Kidney epithelial cell (primary cell): Measurements from ENCODE around the gene TGFBR3. TPM values are rescaled to one million over a fixed set of nuclear protein-coding genes. Genes with fewer than 3 reads are reported as not detected.

Experiments used
- DNase-seq: peaks from one replicate; pipeline ENCODE4 v3.0.0-alpha.2; 2010; ENCODE audit warnings: low read depth
- H3K27me3 ChIP-seq: 2 replicates; pipeline ENCODE4 v1.6.0; 2011; ENCODE audit warnings: low read length; ENCODE audit not compliant: control insufficient read depth, insufficient read depth
- H3K36me3 ChIP-seq: 2 replicates; pipeline ENCODE4 v1.5.1; 2011; ENCODE audit warnings: low read length; ENCODE audit not compliant: control insufficient read depth, insufficient read depth
- H3K4me3 ChIP-seq: 2 replicates; pipeline ENCODE4 v1.5.1; 2011; ENCODE audit warnings: low read depth, mild to moderate bottlenecking, control low read depth, low read length
- total RNA-seq: library from RNA; depleted of rRNA; stranded (reverse); fragments of >200 nt; gene quantifications from 2 replicates; pipeline ENCODE4 v1.2.3, GENCODE V29; 2015
- TF ChIP-seq, protein P1 (sequence below): IDR thresholded peaks from 2 replicates; pipeline ENCODE4 v1.5.1; 2011; ENCODE audit warnings: mild to moderate bottlenecking, moderate library complexity, low read length, control low read depth, inconsistent platforms; ENCODE audit not compliant: insufficient read depth, poor library complexity, severe bottlenecking

Gene TGFBR3
- total RNA-seq, 1 donor from 2014 or later: 5.5 TPM

DNA sequence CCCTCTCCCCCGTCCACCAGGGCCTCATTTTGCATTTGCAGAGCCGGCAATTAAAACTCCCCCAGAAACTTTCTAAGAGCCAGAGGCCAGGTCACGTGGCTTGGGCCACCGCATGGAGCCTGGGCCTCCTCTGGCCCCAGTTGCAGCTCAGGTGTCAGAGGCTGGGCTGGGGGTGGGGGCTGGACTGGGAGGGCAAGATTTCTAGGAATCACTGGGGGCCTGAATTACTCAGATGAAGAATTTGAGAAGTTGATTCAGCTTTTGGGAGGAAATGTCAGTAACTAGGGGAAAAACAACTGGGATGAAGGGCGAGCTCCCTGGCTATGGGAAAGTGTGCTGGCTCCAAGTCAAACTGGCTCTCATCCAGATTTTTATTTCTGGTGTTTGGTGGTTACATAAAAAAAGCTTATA, 234.3 kb downstream of the TGFBR3 start:
- Histone ChIP-seq H3K27me3 (no peaks in the 10 kb centered on the region), H3K4me3 (no peak overlapping the region), H3K36me3 (no peaks in the 10 kb centered on the region)
- TF ChIP-seq, protein P1, sequence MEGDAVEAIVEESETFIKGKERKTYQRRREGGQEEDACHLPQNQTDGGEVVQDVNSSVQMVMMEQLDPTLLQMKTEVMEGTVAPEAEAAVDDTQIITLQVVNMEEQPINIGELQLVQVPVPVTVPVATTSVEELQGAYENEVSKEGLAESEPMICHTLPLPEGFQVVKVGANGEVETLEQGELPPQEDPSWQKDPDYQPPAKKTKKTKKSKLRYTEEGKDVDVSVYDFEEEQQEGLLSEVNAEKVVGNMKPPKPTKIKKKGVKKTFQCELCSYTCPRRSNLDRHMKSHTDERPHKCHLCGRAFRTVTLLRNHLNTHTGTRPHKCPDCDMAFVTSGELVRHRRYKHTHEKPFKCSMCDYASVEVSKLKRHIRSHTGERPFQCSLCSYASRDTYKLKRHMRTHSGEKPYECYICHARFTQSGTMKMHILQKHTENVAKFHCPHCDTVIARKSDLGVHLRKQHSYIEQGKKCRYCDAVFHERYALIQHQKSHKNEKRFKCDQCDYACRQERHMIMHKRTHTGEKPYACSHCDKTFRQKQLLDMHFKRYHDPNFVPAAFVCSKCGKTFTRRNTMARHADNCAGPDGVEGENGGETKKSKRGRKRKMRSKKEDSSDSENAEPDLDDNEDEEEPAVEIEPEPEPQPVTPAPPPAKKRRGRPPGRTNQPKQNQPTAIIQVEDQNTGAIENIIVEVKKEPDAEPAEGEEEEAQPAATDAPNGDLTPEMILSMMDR: no peak
- no peak for DNase-seq

- Histone ChIP-seq H3K36me3 (no peaks in the 10 kb centered on the region), H3K4me3 (no peak overlapping the region), H3K27me3 (no peaks in the 10 kb centered on the region)
- TF ChIP-seq, protein P1: no peak
- no peak for DNase-seq
Observed at GRCh38 chr1:91651243-91651642, 234.7 kb downstream of the TGFBR3 start.

GRCh38 chr1:91650764-91651163, 235.2 kb downstream of the TGFBR3 start:
- Histone ChIP-seq H3K36me3 (no peaks in the 10 kb centered on the region), H3K4me3 (no peak overlapping the region), H3K27me3 (no peaks in the 10 kb centered on the region)
- DNase-seq: peak; percentile 98
- TF ChIP-seq, protein P1: no peak

- Histone ChIP-seq H3K36me3 (no peaks in the 10 kb centered on the region), H3K27me3 (no peaks in the 10 kb centered on the region), H3K4me3 (no peak overlapping the region)
- DNase-seq: no peak
- TF ChIP-seq, protein P1: no peak
Observed at GRCh38 chr1:91647061-91647460, 238.9 kb downstream of the TGFBR3 start.

DNA sequence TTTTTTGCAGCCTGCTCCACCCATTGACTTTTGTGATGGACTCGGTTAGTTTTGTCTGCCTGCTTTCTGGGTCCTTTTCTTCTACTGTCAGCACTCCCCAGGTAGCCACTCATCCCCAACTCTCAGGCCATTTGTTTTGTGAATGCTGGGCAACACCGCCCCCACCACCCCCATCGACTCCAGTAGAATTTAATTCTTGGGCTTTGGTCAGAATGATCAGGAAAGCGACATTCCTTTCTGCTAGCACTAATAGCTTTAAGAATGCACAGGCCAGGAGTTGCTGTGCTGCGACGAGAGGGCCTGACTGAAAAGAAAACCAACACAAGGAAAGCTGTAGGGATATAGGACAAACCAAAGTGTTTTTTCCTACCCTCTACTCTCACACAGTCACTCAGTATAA, 240.9 kb downstream of the TGFBR3 start:
- peak; percentile 29 for DNase-seq
- TF ChIP-seq, protein P1: no peak
- no peak overlapping the region for H3K4me3 ChIP-seq

DNA sequence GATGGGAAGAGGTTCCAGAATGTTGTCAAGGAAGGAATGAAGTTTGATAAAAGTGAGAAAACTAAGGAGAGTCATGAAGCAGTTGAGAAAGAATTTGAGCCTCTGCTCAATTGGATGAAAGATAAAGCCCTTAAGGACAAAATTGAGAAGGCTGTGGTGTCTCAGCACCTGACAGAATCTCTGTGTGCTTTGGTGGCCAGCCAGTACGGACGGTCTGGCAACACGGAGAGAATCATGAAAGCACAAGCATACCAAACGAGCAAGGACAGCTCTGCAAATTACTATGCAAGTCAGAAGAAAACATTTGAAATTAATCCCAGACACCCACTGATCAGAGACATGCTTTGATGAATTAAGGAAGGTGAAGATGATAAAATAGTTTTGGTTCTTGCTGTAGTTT, 242.5 kb downstream of the TGFBR3 start:
- Histone ChIP-seq H3K27me3 (no peaks in the 10 kb centered on the region), H3K4me3 (no peak overlapping the region), H3K36me3 (no peaks in the 10 kb centered on the region)
- no peak for DNase-seq
- TF ChIP-seq, protein P1: no peak

More for the DNA sequence above, 240.9 kb downstream of the TGFBR3 start:
- Histone ChIP-seq H3K27me3 (no peaks in the 10 kb centered on the region), H3K36me3 (no peaks in the 10 kb centered on the region)
